Memory B cell (primary cell): ENCODE data around the gene IRF1.
"Not testable (repeated sequence)": the region's sequence is repeated elsewhere in the genome, so short reads cannot be mapped to it uniquely, and the experiment has no call there.

Experiments used
- ATAC-seq: fragments of 150-1000 bp; cut with Tn5 transposase; 2 replicates; pipeline ENCODE4 v1.10.0; 2021; ENCODE audit warnings: low read depth, mild to moderate bottlenecking, moderate library complexity
- DNase-seq, 2 donors: peaks; one replicate each; pipeline ENCODE4 v3.0.0; 2022; ENCODE audit warnings: low spot score in 2 of 2
- H3K27ac Mint-ChIP-seq: one replicate; pipeline ENCODE4 v1.8.0; 2022; ENCODE audit warnings: mild to moderate bottlenecking, moderate library complexity, mixed read lengths
- H3K27me3 Mint-ChIP-seq: one replicate; pipeline ENCODE4 v1.8.0; 2022; ENCODE audit warnings: mixed read lengths
- H3K36me3 Mint-ChIP-seq: one replicate; pipeline ENCODE4 v1.8.0; 2022; ENCODE audit warnings: mild to moderate bottlenecking, mixed read lengths
- H3K4me1 Mint-ChIP-seq: one replicate; pipeline ENCODE4 v1.8.0; 2022; ENCODE audit warnings: mixed read lengths
- H3K4me3 Mint-ChIP-seq: one replicate; pipeline ENCODE4 v1.8.0; 2022; ENCODE audit warnings: mild to moderate bottlenecking, moderate library complexity, mixed read lengths
- H3K9me3 Mint-ChIP-seq: one replicate; pipeline ENCODE4 v1.8.0; 2022; ENCODE audit warnings: mixed read lengths

IRF1 gene

GRCh38 chr5:132486318-132487094 lies 4.1 kb downstream of the IRF1 start:
- Mint-ChIP-seq H3K36me3 (peaks cover 41% of the 10 kb centered on the region), H3K9me3 (no peaks in the 10 kb centered on the region), H3K4me1 (peaks cover 42% of the 10 kb centered on the region), H3K27me3 (no peaks in the 10 kb centered on the region), H3K4me3 (peak overlapping the region; percentile 63), H3K27ac (peak overlapping the region; percentile 95)
- ATAC-seq = no peak
- peak in 1 of 2 donors; percentile 11 for DNase-seq

DNA sequence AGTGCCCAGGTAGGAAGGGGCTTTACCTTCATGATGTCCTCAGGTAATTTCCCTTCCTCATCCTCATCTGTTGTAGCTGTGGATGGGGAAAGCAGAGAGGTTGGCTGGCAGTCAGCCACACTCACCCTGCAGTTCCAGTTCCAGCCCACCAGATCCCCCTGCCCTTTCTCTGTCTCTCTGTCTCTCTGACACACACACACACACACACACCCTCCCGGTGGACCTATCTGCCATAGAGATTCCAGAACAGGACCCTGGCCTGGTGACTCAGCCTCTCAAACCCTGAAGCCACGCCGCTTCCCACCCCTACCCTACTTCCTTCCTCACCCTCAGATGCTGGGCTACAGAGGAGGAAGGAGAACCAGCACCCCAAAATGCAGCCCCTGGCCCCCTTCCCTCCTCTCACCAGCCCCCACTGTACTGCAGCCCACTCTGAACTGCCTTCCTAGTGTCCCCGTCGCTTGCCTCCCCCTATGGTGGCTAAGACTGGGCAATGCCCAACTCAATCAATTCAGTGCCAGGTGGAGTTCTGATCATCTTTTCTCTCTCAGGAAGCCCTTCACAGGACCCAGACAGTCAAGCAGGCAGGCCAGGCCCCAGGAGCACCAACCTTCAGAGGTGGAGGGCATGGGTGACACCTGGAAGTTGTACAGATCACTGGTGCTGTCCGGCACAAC lies 4.8 kb downstream of the IRF1 start:
- Mint-ChIP-seq H3K4me1 (peaks cover 45% of the 10 kb centered on the region), H3K4me3 (peak overlapping the region; percentile 51), H3K9me3 (no peaks in the 10 kb centered on the region), H3K27me3 (no peaks in the 10 kb centered on the region), H3K27ac (peak overlapping the region; percentile 95), H3K36me3 (peaks cover 41% of the 10 kb centered on the region)
- ATAC-seq (no peak), DNase-seq (peak in 1 of 2 donors; percentile 12)

DNA sequence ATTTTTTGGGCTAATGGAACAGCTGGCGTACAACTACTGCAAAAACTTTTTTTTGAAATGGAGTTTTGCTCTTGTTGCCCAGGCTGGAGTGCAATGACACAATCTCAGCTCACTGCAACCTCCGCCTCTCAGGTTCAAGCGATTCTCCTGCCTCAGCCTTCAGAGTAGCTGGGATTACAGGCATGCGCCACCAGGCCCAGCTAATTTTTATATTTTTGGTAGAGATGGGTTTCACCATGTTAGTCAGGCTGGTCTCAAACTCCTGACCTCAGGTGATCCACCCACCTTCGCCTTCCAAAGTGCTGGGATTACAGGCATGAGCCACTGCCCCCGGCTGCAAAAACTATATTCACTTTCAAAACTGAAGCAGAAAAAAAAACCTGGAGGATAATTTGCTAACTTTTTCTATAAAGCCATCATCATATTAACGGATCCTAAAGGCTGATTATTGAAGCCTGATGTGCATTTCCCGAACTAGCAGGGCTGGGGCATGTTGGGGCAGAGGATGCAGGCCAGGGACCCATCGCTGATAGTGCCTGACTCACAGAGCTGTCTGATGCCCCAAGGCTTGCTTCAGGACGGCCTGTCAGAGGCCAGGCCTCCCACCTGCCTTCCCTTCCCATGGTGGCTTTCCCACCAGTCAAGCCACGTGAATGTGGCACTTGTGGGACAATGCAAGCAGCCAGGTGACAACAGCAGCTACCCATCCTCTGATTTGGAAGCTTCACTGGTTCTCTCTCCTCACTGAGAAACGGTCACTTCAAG lies 5.5 kb downstream of the IRF1 start:
- H3K4me3 Mint-ChIP-seq, ATAC-seq, H3K27me3 Mint-ChIP-seq, H3K9me3 Mint-ChIP-seq: not testable (repeated sequence)
- H3K4me1 Mint-ChIP-seq = peaks cover 47% of the 10 kb centered on the region
- peak in 1 of 2 donors; percentile 11 for DNase-seq
- peaks cover 41% of the 10 kb centered on the region for H3K36me3 Mint-ChIP-seq
- H3K27ac Mint-ChIP-seq = peak overlapping the region; percentile 95

DNA sequence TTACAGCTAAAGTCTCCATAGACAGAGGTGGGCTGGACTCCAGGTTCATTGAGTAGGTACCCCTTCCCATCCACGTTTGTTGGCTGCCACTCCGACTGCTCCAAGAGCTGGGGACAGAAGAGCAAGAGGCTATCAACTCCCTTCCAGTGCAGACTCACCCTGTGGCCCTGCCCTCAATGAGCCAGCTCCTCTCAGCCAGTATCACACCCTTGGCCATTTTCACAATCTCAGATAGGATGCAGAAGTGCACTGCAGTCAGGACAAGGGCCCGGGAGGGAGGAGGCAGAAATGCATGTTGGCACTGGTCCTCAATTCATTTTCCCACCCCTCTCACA lies 6.2 kb downstream of the IRF1 start:
- Mint-ChIP-seq H3K4me3 (no peak overlapping the region), H3K4me1 (peaks cover 52% of the 10 kb centered on the region), H3K27me3 (no peaks in the 10 kb centered on the region), H3K9me3 (no peaks in the 10 kb centered on the region), H3K36me3 (peaks cover 38% of the 10 kb centered on the region), H3K27ac (peak overlapping the region; percentile 95)
- DNase-seq = no peak
- ATAC-seq = no peak

GRCh38 chr5:132483661-132484390 lies 6.7 kb downstream of the IRF1 start:
- peak overlapping the region; percentile 95 for H3K27ac Mint-ChIP-seq
- ATAC-seq (no peak), DNase-seq (no peak)
- H3K4me1 Mint-ChIP-seq = peaks cover 55% of the 10 kb centered on the region
- H3K36me3 Mint-ChIP-seq = peaks cover 34% of the 10 kb centered on the region
- no peaks in the 10 kb centered on the region for H3K9me3 Mint-ChIP-seq
- no peak overlapping the region for H3K4me3 Mint-ChIP-seq
- no peaks in the 10 kb centered on the region for H3K27me3 Mint-ChIP-seq

- H3K27ac Mint-ChIP-seq = peak overlapping the region; percentile 95
- H3K4me3 Mint-ChIP-seq = no peak overlapping the region
- peaks cover 60% of the 10 kb centered on the region for H3K4me1 Mint-ChIP-seq
- ATAC-seq (no peak), DNase-seq (no peak)
- peaks cover 31% of the 10 kb centered on the region for H3K36me3 Mint-ChIP-seq
- H3K9me3 Mint-ChIP-seq = no peaks in the 10 kb centered on the region
- H3K27me3 Mint-ChIP-seq = no peaks in the 10 kb centered on the region
These were observed 7.5 kb downstream of the IRF1 start for GRCh38 chr5:132483101-132483500.

- peak overlapping the region; percentile 97 for H3K27ac Mint-ChIP-seq
- H3K27me3 Mint-ChIP-seq = no peaks in the 10 kb centered on the region
- peaks cover 64% of the 10 kb centered on the region for H3K4me1 Mint-ChIP-seq
- H3K4me3 Mint-ChIP-seq = no peak overlapping the region
- peaks cover 22% of the 10 kb centered on the region for H3K36me3 Mint-ChIP-seq
- ATAC-seq (peak; percentile 8), DNase-seq (no peak)
- H3K9me3 Mint-ChIP-seq = no peaks in the 10 kb centered on the region
These were observed 8.9 kb downstream of the IRF1 start for GRCh38 chr5:132481596-132482211.

DNA sequence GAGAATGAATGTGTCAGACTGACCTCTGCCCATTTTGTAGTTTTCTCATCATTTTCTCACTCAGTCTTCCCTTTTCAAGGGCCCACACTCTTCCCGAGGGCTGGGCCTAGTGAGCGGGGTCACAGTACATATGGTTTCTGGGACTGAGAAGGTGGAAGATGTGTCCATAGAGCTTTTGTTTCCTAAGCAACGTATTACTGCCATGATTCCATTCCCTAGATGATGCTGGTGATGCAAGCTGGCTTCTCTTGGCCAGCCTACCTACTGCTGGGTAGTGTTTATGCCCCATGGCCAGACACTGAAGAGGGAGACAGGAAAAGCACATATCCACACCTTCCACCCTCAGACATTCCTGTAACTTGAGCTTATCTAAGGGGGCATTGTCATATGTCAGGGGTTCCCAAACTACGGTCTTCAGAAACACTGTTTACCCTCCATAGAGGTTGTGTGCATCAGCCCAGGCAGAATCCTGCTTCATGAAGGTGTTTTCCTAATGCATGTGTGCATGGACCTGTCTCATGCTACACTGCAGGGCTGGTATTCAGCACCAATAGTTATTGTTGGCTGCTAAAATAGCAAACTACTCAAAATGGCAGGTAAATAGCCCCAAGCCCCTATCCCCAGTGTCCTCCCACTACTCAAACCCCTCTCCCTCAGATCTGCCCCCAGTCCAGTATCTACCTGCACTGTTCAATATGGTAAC lies 9.5 kb downstream of the IRF1 start:
- no peak overlapping the region for H3K4me3 Mint-ChIP-seq
- ATAC-seq = peak; percentile 4

GRCh38 chr5:132480546-132480892 lies 10.1 kb downstream of the IRF1 start:
- no peaks in the 10 kb centered on the region for H3K9me3 Mint-ChIP-seq
- ATAC-seq = peak; percentile 0
- peak overlapping the region; percentile 97 for H3K27ac Mint-ChIP-seq
- no peaks in the 10 kb centered on the region for H3K27me3 Mint-ChIP-seq
- peaks cover 11% of the 10 kb centered on the region for H3K36me3 Mint-ChIP-seq
- no peak overlapping the region for H3K4me3 Mint-ChIP-seq
- DNase-seq = no peak
- H3K4me1 Mint-ChIP-seq = peaks cover 57% of the 10 kb centered on the region

More for the DNA sequence above, 9.5 kb downstream of the IRF1 start:
- Mint-ChIP-seq H3K9me3 (no peaks in the 10 kb centered on the region), H3K4me1 (peaks cover 61% of the 10 kb centered on the region), H3K36me3 (peaks cover 16% of the 10 kb centered on the region), H3K27ac (peak overlapping the region; percentile 97), H3K27me3 (no peaks in the 10 kb centered on the region)
- no peak for DNase-seq

DNA sequence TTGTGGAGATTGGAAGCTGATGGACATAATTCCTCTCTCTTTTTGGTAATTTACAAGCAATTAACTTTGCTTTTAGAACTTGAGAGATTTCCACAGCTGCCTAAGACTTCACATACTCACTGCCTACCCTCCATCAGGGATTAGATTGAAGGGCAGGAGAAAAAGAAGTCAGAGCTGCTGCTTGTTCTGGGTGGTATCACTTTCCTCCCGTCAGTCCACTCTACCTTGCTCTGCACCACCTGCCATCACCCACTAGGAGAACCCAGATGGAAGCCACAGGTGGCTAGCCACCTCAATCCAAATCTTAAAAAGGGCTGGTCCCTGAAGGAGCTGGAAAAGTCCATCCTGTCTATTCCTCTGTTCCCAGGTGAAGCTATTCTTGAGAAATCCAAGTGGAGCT lies 10.5 kb downstream of the IRF1 start:
- no peak overlapping the region for H3K4me3 Mint-ChIP-seq
- peaks cover 10% of the 10 kb centered on the region for H3K36me3 Mint-ChIP-seq
- H3K27me3 Mint-ChIP-seq = no peaks in the 10 kb centered on the region
- peak; percentile 16 for ATAC-seq
- H3K9me3 Mint-ChIP-seq = no peaks in the 10 kb centered on the region
- no peak for DNase-seq
- H3K27ac Mint-ChIP-seq = peak overlapping the region; percentile 97
- H3K4me1 Mint-ChIP-seq = peaks cover 55% of the 10 kb centered on the region

- Mint-ChIP-seq H3K27ac (peak overlapping the region; percentile 97), H3K36me3 (peaks cover 6% of the 10 kb centered on the region), H3K9me3 (no peaks in the 10 kb centered on the region), H3K27me3 (no peaks in the 10 kb centered on the region), H3K4me1 (peaks cover 58% of the 10 kb centered on the region), H3K4me3 (peak overlapping the region; percentile 1)
- DNase-seq (no peak), ATAC-seq (no peak)
These were observed 11.2 kb downstream of the IRF1 start for GRCh38 chr5:132479111-132479951.

- no peaks in the 10 kb centered on the region for H3K27me3 Mint-ChIP-seq
- H3K9me3 Mint-ChIP-seq = no peaks in the 10 kb centered on the region
- H3K4me1 Mint-ChIP-seq = peaks cover 57% of the 10 kb centered on the region
- DNase-seq (no peak), ATAC-seq (no peak)
- H3K36me3 Mint-ChIP-seq = no peaks in the 10 kb centered on the region
- peak overlapping the region; percentile 11 for H3K4me3 Mint-ChIP-seq
- peak overlapping the region; percentile 97 for H3K27ac Mint-ChIP-seq
These were observed 12.2 kb downstream of the IRF1 start for GRCh38 chr5:132478366-132478871.
